Measurements from ENCODE around the gene HCAR3. TPM values are rescaled to one million over a fixed set of nuclear protein-coding genes. Genes with fewer than 3 reads are reported as not detected.
"Not testable (repeated sequence)": the region's sequence is repeated elsewhere in the genome, so short reads cannot be mapped to it uniquely, and the experiment has no call there.

HCAR3 gene
- total and polyA plus RNA-seq, 2 of the 8 experiments (the other 6 are each of a cell fraction or from before 2014, with no cell fraction given), result not detected

- not testable (repeated sequence) for H2BK12ac ChIP-seq (ENCODE audit: low read depth, low read length); H3K79me1 ChIP-seq (ENCODE audit: low read depth, low read length); H3K4me1 ChIP-seq (replicated peaks in 1 of 4; ENCODE audit: control insufficient read depth in 3 of 4, insufficient read depth in 4 of 4, low read length in 3 of 4); H3K23me2 ChIP-seq (ENCODE audit: low read depth, low read length); H3K27me3 ChIP-seq (replicated peaks in 1 of 4; ENCODE audit: control insufficient read depth in 3 of 4, extremely low read depth in 1 of 4, insufficient read depth in 3 of 4, low read length in 3 of 4); H3K9ac ChIP-seq (replicated peaks in 1 of 4; ENCODE audit: extremely low read depth in 1 of 4, low read depth in 3 of 4, low read length in 3 of 4); H3K23ac ChIP-seq (ENCODE audit: insufficient read length); H3K4me2 ChIP-seq (ENCODE audit: insufficient read depth in 1 of 2, low read depth in 2 of 2, low read length in 2 of 2); H2BK5ac ChIP-seq (ENCODE audit: low read depth, low read length); H4K8ac ChIP-seq (ENCODE audit: extremely low read depth, insufficient read depth, low read length); H3K18ac ChIP-seq (ENCODE audit: extremely low read depth, low read length); DNase-seq (ENCODE audit: low read depth in 1 of 2, low spot score in 2 of 2); H3K14ac ChIP-seq (ENCODE audit: insufficient read length); H2BK15ac ChIP-seq (ENCODE audit: low read length); H3K27ac ChIP-seq (ENCODE audit: low read depth, low read length); H2BK20ac ChIP-seq (ENCODE audit: low read length); H3K36me3 ChIP-seq (ENCODE audit: control insufficient read depth in 2 of 4, insufficient read depth in 4 of 4, low read length in 3 of 4); H2AFZ ChIP-seq (ENCODE audit: low read length); H3K4me3 ChIP-seq (ENCODE audit: extremely low read depth in 1 of 4, insufficient read depth in 2 of 4, low read depth in 3 of 4, low read length in 4 of 4); H3K4ac ChIP-seq (replicated peaks; ENCODE audit: insufficient read length, low read depth, low read length); H4K91ac ChIP-seq (replicated peaks; ENCODE audit: insufficient read length, low read length); H3K56ac ChIP-seq (replicated peaks; ENCODE audit: insufficient read length, low read depth, low read length); H2AK5ac ChIP-seq (ENCODE audit: low read depth, low read length); H2BK120ac ChIP-seq (replicated peaks; ENCODE audit: low read depth, low read length); H3K9me3 ChIP-seq (ENCODE audit: insufficient read depth in 2 of 2, low read depth in 1 of 2, low read length in 1 of 2); H4K5ac ChIP-seq (ENCODE audit: insufficient read length, low read depth, low read length); H4K20me1 ChIP-seq (replicated peaks in 1 of 2; ENCODE audit: control insufficient read depth in 1 of 2, insufficient read depth in 2 of 2, low read length in 2 of 2); FAIRE-seq; H3K79me2 ChIP-seq (ENCODE audit: control insufficient read depth in 1 of 2, insufficient read depth in 2 of 2, low read length in 2 of 2)
- ChIA-PET CTCF (ENCODE audit: partially characterized antibody) (interaction anchor here (0.7 to 1.3 kb wide), 2 partner anchors 17 to 39 kb away, joined by 3 to 4 read pairs; no protein-coding TSS in a partner anchor), POLR2A (ENCODE audit: partially characterized antibody) (interaction anchor here (0.8 kb wide), 1 partner anchor 48 kb away, joined by 3 read pairs; no protein-coding TSS in a partner anchor)
- 97% methylated on average over 15 of the region's 32 CpGs; no CpG with 5 or more reads in 1 of the 2 experiments for WGBS, 2 experiments (ENCODE audit: extremely low coverage in 1 of 2, insufficient coverage in 1 of 2, insufficient read length in 1 of 2, insufficient replicate concordance in 2 of 2, low coverage in 1 of 2, low lambda C conversion rate in 2 of 2, missing lambda C conversion rate in 1 of 2)
These were observed 39.8 kb downstream of the HCAR3 start for GRCh38 chr12:122676781-122677180.

- H3K36me3 ChIP-seq (ENCODE audit: control insufficient read depth in 2 of 4, insufficient read depth in 4 of 4, low read length in 3 of 4); H2BK12ac ChIP-seq (ENCODE audit: low read depth, low read length); H4K20me1 ChIP-seq (replicated peaks in 1 of 2; ENCODE audit: control insufficient read depth in 1 of 2, insufficient read depth in 2 of 2, low read length in 2 of 2); H2BK120ac ChIP-seq (replicated peaks; ENCODE audit: low read depth, low read length); H3K18ac ChIP-seq (ENCODE audit: extremely low read depth, low read length); H3K23me2 ChIP-seq (ENCODE audit: low read depth, low read length); H2BK5ac ChIP-seq (ENCODE audit: low read depth, low read length); H3K56ac ChIP-seq (replicated peaks; ENCODE audit: insufficient read length, low read depth, low read length); H3K27ac ChIP-seq (ENCODE audit: low read depth, low read length); H4K91ac ChIP-seq (replicated peaks; ENCODE audit: insufficient read length, low read length); H3K4ac ChIP-seq (replicated peaks; ENCODE audit: insufficient read length, low read depth, low read length); H3K9me3 ChIP-seq (ENCODE audit: insufficient read depth in 2 of 2, low read depth in 1 of 2, low read length in 1 of 2); DNase-seq (ENCODE audit: low read depth in 1 of 2, low spot score in 2 of 2); H3K23ac ChIP-seq (ENCODE audit: insufficient read length); H3K14ac ChIP-seq (ENCODE audit: insufficient read length); H4K8ac ChIP-seq (ENCODE audit: extremely low read depth, insufficient read depth, low read length); H2BK20ac ChIP-seq (ENCODE audit: low read length); H3K27me3 ChIP-seq (replicated peaks in 1 of 4; ENCODE audit: control insufficient read depth in 3 of 4, extremely low read depth in 1 of 4, insufficient read depth in 3 of 4, low read length in 3 of 4); H3K4me3 ChIP-seq (ENCODE audit: extremely low read depth in 1 of 4, insufficient read depth in 2 of 4, low read depth in 3 of 4, low read length in 4 of 4); FAIRE-seq; H3K9ac ChIP-seq (replicated peaks in 1 of 4; ENCODE audit: extremely low read depth in 1 of 4, low read depth in 3 of 4, low read length in 3 of 4); POLR2A ChIA-PET (ENCODE audit: partially characterized antibody); H4K5ac ChIP-seq (ENCODE audit: insufficient read length, low read depth, low read length); H2BK15ac ChIP-seq (ENCODE audit: low read length); H2AFZ ChIP-seq (ENCODE audit: low read length); H2AK5ac ChIP-seq (ENCODE audit: low read depth, low read length); H3K79me2 ChIP-seq (ENCODE audit: control insufficient read depth in 1 of 2, insufficient read depth in 2 of 2, low read length in 2 of 2); H3K4me1 ChIP-seq (replicated peaks in 1 of 4; ENCODE audit: control insufficient read depth in 3 of 4, insufficient read depth in 4 of 4, low read length in 3 of 4); H3K79me1 ChIP-seq (ENCODE audit: low read depth, low read length); H3K4me2 ChIP-seq (ENCODE audit: insufficient read depth in 1 of 2, low read depth in 2 of 2, low read length in 2 of 2): not testable (repeated sequence)
- 92% methylated on average over 8 of the region's 8 CpGs; no CpG with 5 or more reads in 1 of the 2 experiments for WGBS, 2 experiments (ENCODE audit: extremely low coverage in 1 of 2, insufficient coverage in 1 of 2, insufficient read length in 1 of 2, insufficient replicate concordance in 2 of 2, low coverage in 1 of 2, low lambda C conversion rate in 2 of 2, missing lambda C conversion rate in 1 of 2)
- CTCF ChIA-PET (ENCODE audit: partially characterized antibody), result interaction anchor here (0.7 to 1.3 kb wide), 2 partner anchors 16 to 33 kb away, joined by 3 read pairs; no protein-coding TSS in a partner anchor
These were observed 40.6 kb downstream of the HCAR3 start for GRCh38 chr12:122676015-122676414.

Measured in H1 (cell line).